DMS 273 treated with DMSO at 0.1 percent for 48 hours (cell line): Measurements from ENCODE around the gene NFE2.

Source experiments
- DNase-seq: peaks from one replicate; lab custom pipeline; 2025; lab: John Stamatoyannopoulos, UW

The NFE2 gene

DNA sequence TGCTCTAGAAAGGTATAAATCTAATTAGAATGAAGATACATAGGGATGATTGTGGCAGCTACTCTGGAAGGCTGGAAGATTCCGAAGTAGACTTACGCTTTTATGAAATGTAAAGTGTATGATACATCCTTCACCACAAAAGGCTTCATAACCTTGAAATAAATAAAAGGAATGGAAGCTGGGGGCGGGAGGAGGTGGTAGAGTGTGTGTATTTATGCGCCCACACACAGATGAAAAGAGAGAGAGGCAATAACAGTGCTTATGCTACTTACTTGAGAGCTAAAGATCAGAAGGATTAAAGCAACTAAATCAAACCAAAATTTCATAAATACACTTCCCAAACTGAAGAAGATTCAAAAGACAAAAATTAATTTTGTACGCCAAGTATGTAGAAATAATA, 51.3 kb downstream of the NFE2 start:
- DNase-seq: no peak

DNA sequence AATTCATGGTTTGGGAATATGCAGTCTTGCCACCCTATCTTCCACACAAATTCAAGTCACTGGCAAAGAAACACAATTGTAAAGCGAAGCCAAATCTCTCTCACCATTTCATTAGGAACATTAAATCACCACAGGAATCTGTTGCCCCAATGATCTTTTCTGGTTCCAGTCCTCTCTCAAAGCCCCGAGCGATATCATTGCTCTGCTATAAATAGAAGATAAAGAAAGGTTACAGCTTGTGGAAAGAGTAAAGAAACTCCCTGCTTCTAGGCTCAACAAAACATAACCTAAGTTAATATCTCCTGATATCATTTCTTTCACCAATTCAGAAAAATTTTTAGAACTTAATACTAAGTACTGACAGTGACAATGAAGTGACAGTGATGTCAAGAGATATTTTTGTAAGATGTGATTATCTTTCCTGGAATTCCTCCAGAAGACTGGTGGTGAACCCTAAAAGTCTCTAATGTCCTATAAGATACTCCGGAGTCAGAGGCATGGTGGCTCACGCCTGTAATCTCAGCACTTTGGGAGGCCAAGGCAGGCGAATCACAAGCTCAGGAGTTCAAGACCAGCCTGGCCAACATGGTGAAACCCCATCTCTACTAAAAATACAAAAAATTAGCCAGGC, 54.7 kb downstream of the NFE2 start:
- DNase-seq: no peak
